GM19463 (cell line): Measurements from ENCODE around the gene DNAJC16.

ENCODE experiments used
- ATAC-seq: cut with Tn5 transposase; IDR thresholded peaks from one replicate; pipeline ENCODE4 v1.9.1; 2021; ENCODE audit warnings: mild to moderate bottlenecking, moderate library complexity; ENCODE audit not compliant: unreplicated experiment

DNAJC16 gene

GRCh38 chr1:15531682-15532081 lies 5.0 kb downstream of the DNAJC16 start:
- ATAC-seq = no peak

GRCh38 chr1:15538771-15539170 lies 12.1 kb downstream of the DNAJC16 start:
- no peak for ATAC-seq

- ATAC-seq = no peak
Observed at GRCh38 chr1:15540186-15540585, 13.5 kb downstream of the DNAJC16 start.

- no peak for ATAC-seq
Observed at GRCh38 chr1:15541231-15541792, 14.7 kb downstream of the DNAJC16 start.

- ATAC-seq = no peak
Observed at GRCh38 chr1:15542388-15543250, 16.0 kb downstream of the DNAJC16 start.

- no peak for ATAC-seq
Observed at GRCh38 chr1:15543251-15543588, 16.6 kb downstream of the DNAJC16 start.

- ATAC-seq = no peak
Observed at GRCh38 chr1:15543589-15544568, 17.2 kb downstream of the DNAJC16 start.

GRCh38 chr1:15546641-15547040 lies 20.0 kb downstream of the DNAJC16 start:
- no peak for ATAC-seq

GRCh38 chr1:15550573-15550972 lies 23.9 kb downstream of the DNAJC16 start:
- ATAC-seq = no peak

GRCh38 chr1:15557008-15557407 lies 30.4 kb downstream of the DNAJC16 start:
- no peak for ATAC-seq

- ATAC-seq = no peak
Observed at GRCh38 chr1:15557594-15557993, 30.9 kb downstream of the DNAJC16 start.

GRCh38 chr1:15558516-15558915 lies 31.9 kb downstream of the DNAJC16 start:
- ATAC-seq = no peak

GRCh38 chr1:15559189-15559810 lies 32.7 kb downstream of the DNAJC16 start:
- ATAC-seq = no peak

GRCh38 chr1:15568387-15569073 lies 41.9 kb downstream of the DNAJC16 start:
- ATAC-seq = no peak

GRCh38 chr1:15570861-15571260 lies 44.2 kb downstream of the DNAJC16 start:
- ATAC-seq = no peak

GRCh38 chr1:15571266-15571665 lies 44.6 kb downstream of the DNAJC16 start:
- ATAC-seq = no peak

- no peak for ATAC-seq
Observed at GRCh38 chr1:15573477-15573876, 46.8 kb downstream of the DNAJC16 start.

- no peak for ATAC-seq
Observed at GRCh38 chr1:15574741-15575140, 48.1 kb downstream of the DNAJC16 start.

GRCh38 chr1:15575549-15576150 lies 49.0 kb downstream of the DNAJC16 start:
- no peak for ATAC-seq

GRCh38 chr1:15577691-15578090 lies 51.0 kb downstream of the DNAJC16 start:
- ATAC-seq = no peak
